ENCODE results near the gene ADAMTSL1. TPM values are rescaled to one million over a fixed set of nuclear protein-coding genes. Genes with fewer than 3 reads are reported as not detected.

Gene ADAMTSL1
- total and polyA plus RNA-seq, 2 of the 8 experiments (the other 6 are each of a cell fraction or from before 2014, with no cell fraction given): 0.84 to 1.1 TPM

- 61% methylated on average over 5 of the region's 5 CpGs; no CpG with 5 or more reads in 1 of the 2 experiments for WGBS, 2 experiments (ENCODE audit: extremely low coverage in 1 of 2, insufficient coverage in 1 of 2, insufficient read length in 1 of 2, insufficient replicate concordance in 2 of 2, low coverage in 1 of 2, low lambda C conversion rate in 2 of 2, missing lambda C conversion rate in 1 of 2)
- Histone ChIP-seq H3K79me2 (ENCODE audit: control insufficient read depth in 1 of 2, insufficient read depth in 2 of 2, low read length in 2 of 2) (no peaks in the 10 kb centered on the region), H2BK5ac (ENCODE audit: low read depth, low read length) (no peak overlapping the region), H2AK5ac (ENCODE audit: low read depth, low read length) (no peak overlapping the region), H3K36me3 (ENCODE audit: control insufficient read depth in 2 of 4, insufficient read depth in 4 of 4, low read length in 3 of 4) (no peaks in the 10 kb centered on the region), H2BK12ac (ENCODE audit: low read depth, low read length) (no peak overlapping the region), H3K27me3 (replicated peaks in 1 of 4; ENCODE audit: control insufficient read depth in 3 of 4, extremely low read depth in 1 of 4, insufficient read depth in 3 of 4, low read length in 3 of 4) (no peaks in the 10 kb centered on the region), H3K4ac (replicated peaks; ENCODE audit: insufficient read length, low read depth, low read length) (no peak overlapping the region), H3K4me1 (replicated peaks in 1 of 4; ENCODE audit: control insufficient read depth in 3 of 4, insufficient read depth in 4 of 4, low read length in 3 of 4) (peaks cover 0 to 13% (median 2%) of the 10 kb centered on the region in 4 experiments; a peak in 3 of 7 replicates), H3K4me2 (ENCODE audit: insufficient read depth in 1 of 2, low read depth in 2 of 2, low read length in 2 of 2) (no peak overlapping the region; a peak in 1 of 4 replicates), H3K9ac (replicated peaks in 1 of 4; ENCODE audit: extremely low read depth in 1 of 4, low read depth in 3 of 4, low read length in 3 of 4) (no peak overlapping the region), H4K8ac (ENCODE audit: extremely low read depth, insufficient read depth, low read length) (no peak overlapping the region), H4K91ac (replicated peaks; ENCODE audit: insufficient read length, low read length) (no peak overlapping the region), H3K18ac (ENCODE audit: extremely low read depth, low read length) (no peak overlapping the region), H3K9me3 (ENCODE audit: insufficient read depth in 2 of 2, low read depth in 1 of 2, low read length in 1 of 2) (no peaks in the 10 kb centered on the region), H4K5ac (ENCODE audit: insufficient read length, low read depth, low read length) (no peak overlapping the region), H3K23ac (ENCODE audit: insufficient read length) (no peak overlapping the region), H3K56ac (replicated peaks; ENCODE audit: insufficient read length, low read depth, low read length) (no peak overlapping the region), H3K79me1 (ENCODE audit: low read depth, low read length) (no peaks in the 10 kb centered on the region), H2AFZ (ENCODE audit: low read length) (no peak overlapping the region), H3K23me2 (ENCODE audit: low read depth, low read length) (no peaks in the 10 kb centered on the region), H4K20me1 (replicated peaks in 1 of 2; ENCODE audit: control insufficient read depth in 1 of 2, insufficient read depth in 2 of 2, low read length in 2 of 2) (no peaks in the 10 kb centered on the region), H3K4me3 (ENCODE audit: extremely low read depth in 1 of 4, insufficient read depth in 2 of 4, low read depth in 3 of 4, low read length in 4 of 4) (no peak overlapping the region), H3K27ac (ENCODE audit: low read depth, low read length) (no peak overlapping the region), H2BK120ac (replicated peaks; ENCODE audit: low read depth, low read length) (no peak overlapping the region), H2BK20ac (ENCODE audit: low read length) (no peak overlapping the region), H2BK15ac (ENCODE audit: low read length) (no peak overlapping the region), H3K14ac (ENCODE audit: insufficient read length) (no peak overlapping the region)
- ChIA-PET CTCF (ENCODE audit: partially characterized antibody) (no interaction called here), POLR2A (ENCODE audit: partially characterized antibody) (no interaction called here)
- FAIRE-seq (no peak), DNase-seq (ENCODE audit: low read depth in 1 of 2, low spot score in 2 of 2) (no peak)
- no peak for TF ChIP-seq ASH2L (IDR thresholded peaks at IDR 0.05; ENCODE audit: low read length)
- TF ChIP-seq CHD2 (IDR thresholded peaks at IDR 0.05; ENCODE audit: low read length): no peak
These were observed 28.0 kb downstream of the ADAMTSL1 start for GRCh38 chr9:18501949-18502348.

Measured in H1 (cell line).